Measurements from ENCODE around the gene PBX4.

- TF ChIP-seq GATA2 (IDR thresholded peaks at IDR 0.05; ENCODE audit: low read depth, low read length) (no peak), GATA3 (IDR thresholded peaks at IDR 0.05; ENCODE audit: low read depth, low read length) (no peak)
These were observed 94.4 kb downstream of the PBX4 start for GRCh38 chr19:19524053-19524452.

Data from SH-SY5Y (cell line).